ENCODE data around the gene C14orf119.

C14orf119 gene

DNA sequence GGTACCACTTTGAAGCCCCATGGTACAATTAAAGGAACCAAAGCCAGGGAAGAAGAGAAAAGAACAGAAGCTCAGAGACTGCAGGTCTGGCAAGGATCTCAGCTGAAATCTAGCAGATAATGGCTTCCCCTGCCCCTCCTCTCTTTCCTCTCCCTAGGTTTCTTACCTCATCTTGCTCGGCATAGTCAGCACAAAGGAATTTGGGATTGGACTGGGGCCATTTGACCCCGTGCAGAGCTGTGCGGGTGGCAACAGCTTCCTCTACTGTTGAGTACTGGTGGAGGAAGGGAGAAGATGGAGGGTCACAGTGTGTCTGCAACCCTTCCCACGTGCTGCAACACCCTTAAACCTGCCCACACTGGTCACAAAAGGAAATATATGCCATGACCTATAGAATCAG is 33.3 kb upstream of the C14orf119 start:
- TF ChIP-seq, protein P1, sequence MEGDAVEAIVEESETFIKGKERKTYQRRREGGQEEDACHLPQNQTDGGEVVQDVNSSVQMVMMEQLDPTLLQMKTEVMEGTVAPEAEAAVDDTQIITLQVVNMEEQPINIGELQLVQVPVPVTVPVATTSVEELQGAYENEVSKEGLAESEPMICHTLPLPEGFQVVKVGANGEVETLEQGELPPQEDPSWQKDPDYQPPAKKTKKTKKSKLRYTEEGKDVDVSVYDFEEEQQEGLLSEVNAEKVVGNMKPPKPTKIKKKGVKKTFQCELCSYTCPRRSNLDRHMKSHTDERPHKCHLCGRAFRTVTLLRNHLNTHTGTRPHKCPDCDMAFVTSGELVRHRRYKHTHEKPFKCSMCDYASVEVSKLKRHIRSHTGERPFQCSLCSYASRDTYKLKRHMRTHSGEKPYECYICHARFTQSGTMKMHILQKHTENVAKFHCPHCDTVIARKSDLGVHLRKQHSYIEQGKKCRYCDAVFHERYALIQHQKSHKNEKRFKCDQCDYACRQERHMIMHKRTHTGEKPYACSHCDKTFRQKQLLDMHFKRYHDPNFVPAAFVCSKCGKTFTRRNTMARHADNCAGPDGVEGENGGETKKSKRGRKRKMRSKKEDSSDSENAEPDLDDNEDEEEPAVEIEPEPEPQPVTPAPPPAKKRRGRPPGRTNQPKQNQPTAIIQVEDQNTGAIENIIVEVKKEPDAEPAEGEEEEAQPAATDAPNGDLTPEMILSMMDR (IDR thresholded peaks at IDR 0.05; ENCODE audit: low read depth, low read length, missing control alignments) = no peak
- no peak overlapping the region for H3K4me3 ChIP-seq (replicated peaks; ENCODE audit: low read depth, low read length)
- peak; percentile 93 for DNase-seq (ENCODE audit: extremely low read depth, low read depth)

GRCh38 chr14:23063601-23064000 is 31.7 kb upstream of the C14orf119 start:
- TF ChIP-seq, protein P1 (IDR thresholded peaks at IDR 0.05; ENCODE audit: low read depth, low read length, missing control alignments) = no peak
- no peak overlapping the region for H3K4me3 ChIP-seq (replicated peaks; ENCODE audit: low read depth, low read length)
- no peak for DNase-seq (ENCODE audit: extremely low read depth, low read depth)

- no peak for DNase-seq (ENCODE audit: extremely low read depth, low read depth)
- no peak overlapping the region for H3K4me3 ChIP-seq (replicated peaks; ENCODE audit: low read depth, low read length)
- TF ChIP-seq, protein P1 (IDR thresholded peaks at IDR 0.05; ENCODE audit: low read depth, low read length, missing control alignments) = no peak
Measured at GRCh38 chr14:23066368-23066767, 28.9 kb upstream of the C14orf119 start.

GRCh38 chr14:23066855-23067744 is 28.2 kb upstream of the C14orf119 start:
- TF ChIP-seq, protein P1 (IDR thresholded peaks at IDR 0.05; ENCODE audit: low read depth, low read length, missing control alignments) = no peak

GRCh38 chr14:23067847-23068788 is 27.2 kb upstream of the C14orf119 start:
- no peak for DNase-seq (ENCODE audit: extremely low read depth, low read depth)
- peak overlapping the region; percentile 79 for H3K4me3 ChIP-seq (replicated peaks; ENCODE audit: low read depth, low read length)
- TF ChIP-seq, protein P1 (IDR thresholded peaks at IDR 0.05; ENCODE audit: low read depth, low read length, missing control alignments) = no peak

More at GRCh38 chr14:23066855-23067744, 28.2 kb upstream of the C14orf119 start:
- no peak overlapping the region for H3K4me3 ChIP-seq (replicated peaks; ENCODE audit: low read depth, low read length)
- DNase-seq (ENCODE audit: extremely low read depth, low read depth) = no peak

DNA sequence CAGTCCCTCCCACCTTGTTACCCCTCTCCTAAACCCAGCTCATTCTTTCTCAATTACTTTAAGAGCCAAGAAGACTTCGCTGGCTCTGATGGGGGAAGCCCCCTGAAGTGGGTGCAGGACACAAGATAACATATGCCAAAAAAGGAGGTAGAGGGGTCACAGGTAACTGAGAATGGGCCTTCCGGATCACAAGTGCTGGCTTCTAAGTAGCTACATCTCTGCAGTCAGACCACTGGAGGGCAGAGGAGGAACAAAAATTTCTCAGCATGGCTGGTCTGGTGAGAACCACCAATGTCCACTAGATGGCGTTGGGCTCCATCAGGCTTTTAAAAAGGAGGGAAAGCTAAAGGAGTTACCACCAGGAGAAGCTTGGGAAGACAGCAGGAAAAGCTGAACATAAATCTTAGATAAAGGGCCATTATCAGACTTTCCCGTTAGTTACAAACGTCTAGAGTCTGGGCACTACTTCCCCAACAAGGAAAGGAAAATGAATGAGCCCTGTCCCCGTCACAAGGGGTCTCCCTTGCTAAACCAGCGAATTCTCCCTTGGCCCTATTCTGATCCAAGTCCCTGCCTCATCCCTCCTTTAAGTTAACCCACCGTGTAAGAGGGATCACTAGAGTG is 26.4 kb upstream of the C14orf119 start:
- TF ChIP-seq, protein P1 (IDR thresholded peaks at IDR 0.05; ENCODE audit: low read depth, low read length, missing control alignments) = peak; percentile 100
- DNase-seq (ENCODE audit: extremely low read depth, low read depth) = peak; percentile 92
- peak overlapping the region; percentile 79 for H3K4me3 ChIP-seq (replicated peaks; ENCODE audit: low read depth, low read length)
